Fibroblast of lung (primary cell): Measurements from ENCODE around the gene JAZF1. TPM values are rescaled to one million over a fixed set of nuclear protein-coding genes. Genes with fewer than 3 reads are reported as not detected.

Experiments
- DNase-seq, 2 donors: peaks; one replicate each; pipeline versions ENCODE4 v3.0.0 to v3.0.0-alpha.2; 2010; ENCODE audit warnings: low read depth in 2 of 2
- H2AFZ ChIP-seq: 2 replicates; pipeline ENCODE4 v1.5.1; 2012; ENCODE audit warnings: low read length, control low read depth, inconsistent platforms
- H3K27ac ChIP-seq: 2 replicates; pipeline ENCODE4 v1.5.1; 2011; ENCODE audit warnings: low read length, control low read depth; ENCODE audit not compliant: insufficient read depth
- H3K27me3 ChIP-seq: 2 replicates; pipeline ENCODE4 v1.5.1; 2011; ENCODE audit warnings: mild to moderate bottlenecking, low read length; ENCODE audit not compliant: control insufficient read depth, insufficient read depth
- H3K36me3 ChIP-seq: 2 replicates; pipeline ENCODE4 v1.5.1; 2011; ENCODE audit warnings: low read length; ENCODE audit not compliant: control insufficient read depth, insufficient read depth
- H3K4me1 ChIP-seq: 2 replicates; pipeline ENCODE4 v1.5.1; 2011; ENCODE audit warnings: low read length; ENCODE audit not compliant: control insufficient read depth, insufficient read depth; ENCODE audit errors: extremely low read depth
- H3K4me2 ChIP-seq: 2 replicates; pipeline ENCODE4 v1.5.1; 2011; ENCODE audit warnings: low read length, control low read depth; ENCODE audit not compliant: insufficient read depth; ENCODE audit errors: extremely low read depth
- H3K4me3 ChIP-seq, 4 experiments: fragments of 200-600 bp in 1 of 4; sonication (generic) in 1 of 4; replicated peaks in 1 of 4; 2 replicates each; pipeline ENCODE4 v1.5.1; 2011 to 2016; ENCODE audit warnings: low read length in 4 of 4, low read depth in 3 of 4, mild to moderate bottlenecking in 3 of 4, control low read depth in 2 of 4, inconsistent platforms in 1 of 4, mixed read lengths in 1 of 4; ENCODE audit not compliant: insufficient read depth in 1 of 4; ENCODE audit errors: control extremely low read depth in 1 of 4
- H3K79me2 ChIP-seq: 2 replicates; pipeline ENCODE4 v1.5.1; 2012; ENCODE audit warnings: mild to moderate bottlenecking, low read length, inconsistent platforms; ENCODE audit not compliant: control insufficient read depth, insufficient read depth
- H3K9ac ChIP-seq: 2 replicates; pipeline ENCODE4 v1.5.1; 2011; ENCODE audit warnings: mild to moderate bottlenecking, low read length, control low read depth; ENCODE audit not compliant: insufficient read depth
- H3K9me3 ChIP-seq: 2 replicates; pipeline ENCODE4 v1.5.1; 2012; ENCODE audit warnings: low read depth, low read length; ENCODE audit not compliant: control insufficient read depth, insufficient read depth
- H4K20me1 ChIP-seq: 2 replicates; pipeline ENCODE4 v1.5.1; 2011; ENCODE audit warnings: low read length; ENCODE audit not compliant: control insufficient read depth, insufficient read depth; ENCODE audit errors: extremely low read depth
- CTCF ChIP-seq, 2 donors: IDR thresholded peaks in 1 of 2; conservative IDR thresholded peaks in 1 of 2; 1 replicate in 1 of 2; 2 replicates in 1 of 2; pipeline ENCODE4 v1.5.1; 2011 to 2012; ENCODE audit warnings: low read length in 2 of 2, control low read depth in 1 of 2, inconsistent platforms in 1 of 2, low read depth in 1 of 2, mild to moderate bottlenecking in 1 of 2
- EZH2 ChIP-seq: IDR thresholded peaks from 2 replicates; pipeline ENCODE4 v1.5.1; 2012; ENCODE audit warnings: low read length, control low read depth, mild to moderate bottlenecking; ENCODE audit errors: missing control alignments
- polyA plus RNA-seq, 2 donors: library from polyadenylated mRNA; depleted of rRNA in 1 of 2; stranded (reverse) in 1 of 2; unstranded in 1 of 2; fragments of >200 nt; gene quantifications; 2 replicates each; pipeline ENCODE4 v1.2.1, GENCODE V29; 2011 to 2012; ENCODE audit warnings: missing spikeins in 1 of 2
- total RNA-seq: library from RNA; depleted of rRNA; stranded (reverse); fragments of >200 nt; gene quantifications from 2 replicates; pipeline ENCODE4 v1.2.1, GENCODE V29; 2014

Gene JAZF1
- total and polyA plus RNA-seq, 2 donors (not counting 1 experiment from before 2014, with no cell fraction given) = 9.1 to 9.3 TPM

DNA sequence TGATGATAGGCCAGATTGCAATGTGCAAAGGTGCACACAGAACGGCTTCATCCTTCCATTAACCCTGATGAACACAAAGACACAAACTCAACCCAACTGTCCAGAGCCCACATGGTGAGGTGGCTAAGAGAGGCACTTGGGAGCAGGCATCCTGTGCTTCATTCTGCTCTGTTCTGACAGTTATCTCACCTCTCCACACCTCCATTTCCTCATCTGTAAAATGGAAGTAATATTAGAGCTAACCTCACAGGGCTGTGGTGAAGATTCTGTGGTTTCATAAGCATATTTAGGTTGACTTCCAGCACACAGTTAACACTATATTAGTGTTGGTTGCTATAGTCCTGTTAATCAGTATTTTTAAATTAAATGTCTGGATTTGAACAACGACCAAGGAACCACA lies 314.3 kb downstream of the JAZF1 start:
- Histone ChIP-seq H4K20me1 (no peaks in the 10 kb centered on the region), H3K4me1 (no peaks in the 10 kb centered on the region)

DNA sequence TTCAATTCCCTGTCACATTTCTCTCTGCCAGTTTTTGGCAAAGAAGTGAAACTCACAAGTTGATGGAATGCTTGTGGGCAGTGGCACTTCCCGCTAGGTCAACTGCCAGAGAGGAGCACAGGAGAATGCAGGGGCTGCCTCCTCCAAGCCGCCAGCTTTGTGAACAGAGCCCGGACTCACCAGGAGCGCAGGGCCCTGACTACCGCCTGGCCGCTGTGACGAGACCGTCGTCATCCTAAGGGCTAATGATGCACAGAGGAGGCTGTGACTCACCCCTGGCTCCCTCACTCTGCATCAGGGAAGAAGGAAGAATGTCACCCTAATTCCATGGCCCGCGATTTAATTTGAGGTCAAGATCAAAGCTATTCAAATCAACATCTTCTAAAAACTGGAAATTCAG lies 316.7 kb downstream of the JAZF1 start:
- Histone ChIP-seq H3K4me2 (no peak overlapping the region), H3K27ac (no peak overlapping the region), H3K9ac (no peak overlapping the region), H3K79me2 (no peaks in the 10 kb centered on the region), H3K36me3 (no peaks in the 10 kb centered on the region), H2AFZ (no peak overlapping the region), H3K9me3 (no peaks in the 10 kb centered on the region), H4K20me1 (no peaks in the 10 kb centered on the region), H3K4me3 (no peak overlapping the region), H3K27me3 (no peaks in the 10 kb centered on the region), H3K4me1 (no peaks in the 10 kb centered on the region)
- DNase-seq = peak; percentile 29 to 92
- no peak for TF ChIP-seq CTCF (conservative IDR thresholded peaks at IDR 0.05 in 1 of 2, IDR thresholded peaks at IDR 0.05 in 1 of 2; ENCODE audit: low read depth in 1 of 2, low read length in 2 of 2)
- no peak for TF ChIP-seq EZH2

More for the DNA sequence above, 314.3 kb downstream of the JAZF1 start:
- no peaks in the 10 kb centered on the region for H3K9me3 ChIP-seq
- no peak overlapping the region for H3K4me2 ChIP-seq
- no peak overlapping the region for H2AFZ ChIP-seq
- TF ChIP-seq EZH2 (no peak), CTCF (conservative IDR thresholded peaks at IDR 0.05 in 1 of 2, IDR thresholded peaks at IDR 0.05 in 1 of 2; ENCODE audit: low read depth in 1 of 2, low read length in 2 of 2) (no peak)
- H3K4me3 ChIP-seq = no peak overlapping the region
- H3K79me2 ChIP-seq = no peaks in the 10 kb centered on the region
- H3K9ac ChIP-seq = no peak overlapping the region
- DNase-seq = no peak
- no peaks in the 10 kb centered on the region for H3K36me3 ChIP-seq
- no peaks in the 10 kb centered on the region for H3K27me3 ChIP-seq
- no peak overlapping the region for H3K27ac ChIP-seq

- Histone ChIP-seq H3K4me1 (no peaks in the 10 kb centered on the region), H3K27ac (no peak overlapping the region), H3K79me2 (no peaks in the 10 kb centered on the region), H3K4me2 (no peak overlapping the region), H4K20me1 (no peaks in the 10 kb centered on the region), H3K27me3 (no peaks in the 10 kb centered on the region), H3K36me3 (no peaks in the 10 kb centered on the region), H3K9ac (no peak overlapping the region), H3K4me3 (no peak overlapping the region), H2AFZ (no peak overlapping the region), H3K9me3 (no peaks in the 10 kb centered on the region)
- TF ChIP-seq CTCF (conservative IDR thresholded peaks at IDR 0.05 in 1 of 2, IDR thresholded peaks at IDR 0.05 in 1 of 2; ENCODE audit: low read depth in 1 of 2, low read length in 2 of 2) (no peak), EZH2 (no peak)
- DNase-seq = no peak
These were observed 318.8 kb downstream of the JAZF1 start for GRCh38 chr7:27861747-27862146.
